HUES6 (cell line): ENCODE measurements around the gene LONP2.
"Not testable (repeated sequence)": the region's sequence is repeated elsewhere in the genome, so short reads cannot be mapped to it uniquely, and the experiment has no call there.

Experiments
- H3K27ac ChIP-seq: 2 replicates; pipeline ENCODE4 v1.7.0; 2013; ENCODE audit warnings: low read depth, mild to moderate bottlenecking, low read length, inconsistent platforms
- H3K27me3 ChIP-seq: 2 replicates; pipeline ENCODE4 v1.6.1; 2013; ENCODE audit warnings: low read length; ENCODE audit not compliant: control insufficient read depth, insufficient read depth
- H3K36me3 ChIP-seq: 2 replicates; pipeline ENCODE4 v1.6.1; 2013; ENCODE audit warnings: low read length; ENCODE audit not compliant: control insufficient read depth, insufficient read depth
- H3K4me1 ChIP-seq: 2 replicates; pipeline ENCODE4 v1.6.1; 2013; ENCODE audit warnings: low read length; ENCODE audit not compliant: control insufficient read depth, insufficient read depth
- H3K4me3 ChIP-seq: 2 replicates; pipeline ENCODE4 v1.5.1; 2013; ENCODE audit warnings: low read depth, low read length
- H3K9ac ChIP-seq: one replicate; pipeline ENCODE4 v1.6.1; 2013; ENCODE audit warnings: mild to moderate bottlenecking, low read length
- H3K9me3 ChIP-seq: 2 replicates; pipeline ENCODE4 v1.6.1; 2013; ENCODE audit warnings: low read depth, low read length; ENCODE audit not compliant: control insufficient read depth, insufficient read depth

Gene LONP2

GRCh38 chr16:48340054-48340453, 96.0 kb downstream of the LONP2 start:
- Histone ChIP-seq H3K4me1 (peaks cover 13% of the 10 kb centered on the region), H3K36me3 (peaks cover 25% of the 10 kb centered on the region), H3K27me3 (no peaks in the 10 kb centered on the region), H3K9ac (no peak overlapping the region), H3K27ac (no peak overlapping the region), H3K4me3 (no peak overlapping the region), H3K9me3 (no peaks in the 10 kb centered on the region)

- H3K9me3 ChIP-seq = no peaks in the 10 kb centered on the region
- peaks cover 19% of the 10 kb centered on the region for H3K36me3 ChIP-seq
These were observed 98.5 kb downstream of the LONP2 start for GRCh38 chr16:48342591-48342990.

GRCh38 chr16:48347191-48347865, 103.2 kb downstream of the LONP2 start:
- no peak overlapping the region for H3K27ac ChIP-seq
- no peaks in the 10 kb centered on the region for H3K4me1 ChIP-seq
- H3K9ac ChIP-seq = no peak overlapping the region
- H3K9me3 ChIP-seq = no peaks in the 10 kb centered on the region
- peaks cover 46% of the 10 kb centered on the region for H3K36me3 ChIP-seq
- no peak overlapping the region for H3K4me3 ChIP-seq
- no peaks in the 10 kb centered on the region for H3K27me3 ChIP-seq

More at GRCh38 chr16:48342591-48342990, 98.5 kb downstream of the LONP2 start:
- Histone ChIP-seq H3K27ac (no peak overlapping the region), H3K9ac (no peak overlapping the region), H3K27me3 (no peaks in the 10 kb centered on the region), H3K4me1 (no peaks in the 10 kb centered on the region), H3K4me3 (no peak overlapping the region)

DNA sequence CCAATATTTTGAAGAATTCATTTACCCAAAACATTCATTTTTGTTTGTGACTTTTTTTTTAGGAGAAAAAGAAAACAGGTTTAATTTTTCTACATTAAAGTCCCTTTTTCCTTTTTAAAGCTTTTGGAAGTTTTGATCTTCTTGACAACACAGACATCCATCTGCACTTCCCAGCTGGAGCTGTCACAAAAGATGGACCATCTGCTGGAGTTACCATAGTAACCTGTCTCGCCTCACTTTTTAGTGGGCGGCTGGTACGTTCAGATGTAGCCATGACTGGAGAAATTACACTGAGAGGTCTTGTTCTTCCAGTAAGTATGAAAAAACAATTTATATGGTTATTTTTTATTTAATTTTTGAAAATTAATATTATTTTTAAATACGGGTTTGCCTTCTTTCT, 103.9 kb downstream of the LONP2 start:
- H3K4me3 ChIP-seq = no peak overlapping the region
- no peaks in the 10 kb centered on the region for H3K27me3 ChIP-seq
- H3K4me1 ChIP-seq = no peaks in the 10 kb centered on the region
- H3K9ac ChIP-seq = no peak overlapping the region
- no peaks in the 10 kb centered on the region for H3K9me3 ChIP-seq
- H3K36me3 ChIP-seq = peaks cover 44% of the 10 kb centered on the region
- H3K27ac ChIP-seq = no peak overlapping the region

- H3K36me3 ChIP-seq = peaks cover 48% of the 10 kb centered on the region
- no peak overlapping the region for H3K9ac ChIP-seq
- no peak overlapping the region for H3K27ac ChIP-seq
- no peaks in the 10 kb centered on the region for H3K27me3 ChIP-seq
- 0 out of 2 replicates have a peak, but pooled peaks cover 2% of the 10 kb centered on the region for H3K4me1 ChIP-seq
- H3K4me3 ChIP-seq = no peak overlapping the region
- H3K9me3 ChIP-seq = no peaks in the 10 kb centered on the region
These were observed 106.6 kb downstream of the LONP2 start for GRCh38 chr16:48350736-48351135.

- 0 out of 2 replicates have a peak, but pooled peaks cover 2% of the 10 kb centered on the region for H3K4me1 ChIP-seq
- no peak overlapping the region for H3K27ac ChIP-seq
- H3K27me3 ChIP-seq = no peaks in the 10 kb centered on the region
- no peak overlapping the region for H3K4me3 ChIP-seq
- H3K9ac ChIP-seq = no peak overlapping the region
- H3K36me3 ChIP-seq = peaks cover 50% of the 10 kb centered on the region
- H3K9me3 ChIP-seq = no peaks in the 10 kb centered on the region
These were observed 108.7 kb downstream of the LONP2 start for GRCh38 chr16:48352648-48353390.

DNA sequence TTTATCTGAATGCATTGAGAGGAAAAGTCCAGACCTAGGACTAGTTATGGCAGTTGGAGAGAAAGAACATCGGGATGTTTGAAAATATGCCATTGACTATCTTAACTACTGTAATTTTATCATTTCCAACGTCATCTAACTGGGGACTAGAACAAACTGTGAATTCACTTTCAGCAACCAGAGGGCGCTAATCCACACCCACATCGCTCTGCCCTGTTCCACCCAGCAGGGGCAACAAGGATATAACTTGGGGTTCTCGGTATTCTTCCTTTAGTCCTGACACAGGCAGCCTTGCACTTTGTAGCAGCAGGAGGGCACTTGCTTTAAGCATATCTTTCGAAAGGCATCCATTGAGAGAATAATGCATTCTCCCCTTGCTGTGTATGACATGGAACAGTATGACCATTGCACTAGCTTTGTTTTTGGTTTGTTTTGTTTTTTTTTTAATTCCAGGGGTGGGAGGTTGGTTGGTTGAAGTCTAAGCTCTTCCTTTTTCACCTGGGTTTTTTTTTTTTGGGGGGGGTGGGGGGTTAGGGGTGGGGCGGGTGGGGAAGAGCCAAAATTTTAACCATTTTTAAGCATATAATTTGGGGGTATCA, 109.6 kb downstream of the LONP2 start:
- Histone ChIP-seq H3K27ac (no peak overlapping the region), H3K9me3 (no peaks in the 10 kb centered on the region), H3K9ac (no peak overlapping the region), H3K36me3 (peaks cover 55% of the 10 kb centered on the region), H3K4me1 (0 out of 2 replicates have a peak, but pooled peaks cover 2% of the 10 kb centered on the region), H3K4me3 (no peak overlapping the region), H3K27me3 (no peaks in the 10 kb centered on the region)

DNA sequence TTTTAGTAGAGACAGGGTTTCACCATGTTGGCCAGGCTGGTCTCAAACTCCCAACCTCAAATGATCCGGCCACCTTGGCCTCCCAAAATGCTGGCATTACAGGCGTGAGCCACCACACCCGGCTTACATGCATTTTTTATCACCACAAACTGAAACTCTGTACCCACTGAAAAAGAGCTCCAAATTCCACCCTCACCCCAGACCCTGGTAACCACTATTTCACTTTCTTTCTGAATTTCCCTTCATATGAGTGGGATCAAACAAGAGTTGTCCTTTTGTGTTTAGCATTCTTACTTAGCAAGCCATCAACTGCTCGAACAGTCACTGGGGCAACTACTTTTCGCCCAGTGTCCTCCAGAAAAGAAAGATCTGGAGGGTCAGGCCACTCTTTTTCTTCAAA, 110.3 kb downstream of the LONP2 start:
- H3K4me1 ChIP-seq, H3K4me3 ChIP-seq, H3K27me3 ChIP-seq, H3K9me3 ChIP-seq, H3K9ac ChIP-seq, H3K27ac ChIP-seq: not testable (repeated sequence)
- peaks cover 52% of the 10 kb centered on the region for H3K36me3 ChIP-seq

DNA sequence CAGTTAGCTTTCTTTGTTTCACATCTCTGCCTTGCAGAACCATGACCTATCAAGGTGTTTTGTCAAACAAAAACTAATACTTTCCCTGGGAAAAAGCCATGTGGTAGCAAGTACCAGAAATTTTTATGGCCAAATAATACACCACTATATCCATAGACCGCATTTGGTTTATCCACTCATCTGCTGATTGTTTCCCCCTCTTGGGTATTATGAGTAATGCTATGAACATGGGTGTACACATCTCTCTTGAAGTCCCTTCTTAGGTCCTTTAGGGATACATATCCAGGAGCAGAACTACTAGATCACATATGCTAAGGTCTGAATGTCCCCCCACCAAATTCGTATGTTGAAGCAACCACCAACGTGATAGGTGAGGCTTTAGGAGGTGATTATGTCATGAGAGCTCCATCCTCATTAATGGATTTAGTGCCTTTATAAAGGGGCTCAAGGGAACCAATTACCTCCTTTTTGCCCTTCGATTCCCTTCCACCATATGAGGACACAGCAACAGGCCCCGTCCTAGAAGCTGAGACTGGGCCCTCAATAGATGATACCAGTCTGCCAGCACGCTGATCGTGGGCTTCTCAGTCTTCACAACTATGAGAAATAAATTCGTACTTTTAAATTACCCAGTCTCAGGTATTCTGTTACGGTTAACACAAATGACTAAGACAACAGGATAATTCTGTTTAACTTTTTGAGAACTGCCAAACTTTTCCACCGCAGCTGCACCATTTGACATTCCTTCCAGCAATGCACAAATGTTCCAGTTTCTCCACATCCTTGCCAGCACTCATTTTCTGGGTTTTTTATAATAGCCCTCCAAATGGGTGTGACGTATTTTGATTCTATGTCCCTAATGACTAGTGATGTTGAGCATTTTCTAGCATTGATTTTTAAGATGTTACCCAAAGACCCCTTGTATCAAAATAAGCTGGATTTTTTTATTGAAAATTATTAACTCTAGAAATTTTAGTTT, 111.1 kb downstream of the LONP2 start:
- Histone ChIP-seq H3K27me3 (no peaks in the 10 kb centered on the region), H3K27ac (no peak overlapping the region), H3K36me3 (peaks cover 45% of the 10 kb centered on the region), H3K9me3 (no peaks in the 10 kb centered on the region), H3K9ac (no peak overlapping the region), H3K4me3 (no peak overlapping the region), H3K4me1 (0 out of 2 replicates have a peak, but pooled peaks cover 2% of the 10 kb centered on the region)

GRCh38 chr16:48356633-48357376, 112.7 kb downstream of the LONP2 start:
- H3K9me3 ChIP-seq = no peaks in the 10 kb centered on the region
- no peak overlapping the region for H3K27ac ChIP-seq
- no peak overlapping the region for H3K4me3 ChIP-seq
- no peaks in the 10 kb centered on the region for H3K27me3 ChIP-seq
- H3K9ac ChIP-seq = no peak overlapping the region
- peaks cover 35% of the 10 kb centered on the region for H3K36me3 ChIP-seq
- 0 out of 2 replicates have a peak, but pooled peaks cover 2% of the 10 kb centered on the region for H3K4me1 ChIP-seq
